Frontal cortex (tissue), 4 donors: ENCODE measurements around the gene RAB36. TPM values are rescaled to one million over a fixed set of nuclear protein-coding genes. Genes with fewer than 3 reads are reported as not detected.
A peak's percentile ranks its signal among the peaks of the same experiment; 100 is the strongest.

Experiments
- DNase-seq, 2 donors: peaks; one replicate each; pipeline ENCODE4 v3.0.0; 2012; ENCODE audit warnings: low spot score in 2 of 2
- FAIRE-seq: peaks from 2 replicates; lab custom pipeline; 2012; peaks lifted over from hg19 to GRCh38; lab: Jason Lieb, UNC
- total RNA-seq: library from RNA; depleted of rRNA; stranded (reverse); fragments of >200 nt; gene quantifications from one replicate; pipeline ENCODE4 v1.2.3, GENCODE V29; 2014
- donor health status: control.
- donor health status: control.
- donor health status: control.

Gene RAB36, protein sequence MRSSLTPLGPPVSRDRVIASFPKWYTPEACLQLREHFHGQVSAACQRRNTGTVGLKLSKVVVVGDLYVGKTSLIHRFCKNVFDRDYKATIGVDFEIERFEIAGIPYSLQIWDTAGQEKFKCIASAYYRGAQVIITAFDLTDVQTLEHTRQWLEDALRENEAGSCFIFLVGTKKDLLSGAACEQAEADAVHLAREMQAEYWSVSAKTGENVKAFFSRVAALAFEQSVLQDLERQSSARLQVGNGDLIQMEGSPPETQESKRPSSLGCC
- total RNA-seq, result 2.9 TPM

DNA sequence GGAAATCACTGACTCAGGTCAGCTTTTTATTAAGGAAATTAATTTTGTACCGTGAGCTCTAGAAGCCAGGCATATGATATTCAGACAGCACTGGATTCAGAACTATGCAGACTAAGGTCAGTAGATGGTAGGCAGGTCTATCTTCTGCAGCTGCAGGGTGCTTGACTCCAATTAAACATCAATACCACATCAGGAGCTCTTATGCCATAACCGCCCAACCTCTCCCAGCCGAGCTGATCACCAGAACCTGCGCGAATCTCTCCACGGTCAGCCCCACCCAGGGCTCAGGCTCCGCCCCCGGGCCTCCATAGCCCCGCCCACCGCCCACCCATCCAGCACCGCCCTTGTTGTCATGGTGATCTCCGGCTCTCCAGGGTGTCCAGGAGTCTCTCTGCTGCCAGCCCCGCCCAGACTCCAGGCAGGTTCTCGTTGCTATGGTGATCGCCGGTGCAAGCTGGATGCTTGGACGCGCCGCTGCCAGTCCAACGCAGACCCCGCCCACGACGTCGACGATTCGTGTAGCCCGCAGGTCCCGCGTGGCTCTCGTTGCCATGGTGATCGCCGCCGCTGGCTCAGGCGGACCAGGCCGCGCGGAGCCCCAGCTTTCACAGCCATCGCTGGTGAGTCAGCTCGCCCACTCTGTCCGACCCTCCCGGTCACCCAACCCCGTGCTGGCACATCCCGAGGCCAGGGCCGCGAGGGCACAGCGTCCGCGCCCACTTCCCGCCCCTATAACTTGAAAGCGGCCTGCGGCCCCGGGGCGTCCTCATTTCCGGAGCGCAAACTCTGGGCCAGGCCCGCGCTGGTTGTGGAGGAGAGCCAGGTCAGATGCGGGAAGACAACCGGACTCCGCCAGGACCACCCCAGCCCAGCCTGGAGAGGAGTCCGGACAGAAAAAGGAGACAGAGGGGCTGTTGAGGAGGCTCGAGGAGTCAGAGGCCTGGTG is at the start of gene RAB36:
Gene RAB36, plus strand, starts transcription at position 546 of the 946 bp plus-strand sequence. CDS start 1,140 bp downstream, outside the sequence.
- FAIRE-seq (no peak), DNase-seq (peak; percentile 82 to 95)

DNA sequence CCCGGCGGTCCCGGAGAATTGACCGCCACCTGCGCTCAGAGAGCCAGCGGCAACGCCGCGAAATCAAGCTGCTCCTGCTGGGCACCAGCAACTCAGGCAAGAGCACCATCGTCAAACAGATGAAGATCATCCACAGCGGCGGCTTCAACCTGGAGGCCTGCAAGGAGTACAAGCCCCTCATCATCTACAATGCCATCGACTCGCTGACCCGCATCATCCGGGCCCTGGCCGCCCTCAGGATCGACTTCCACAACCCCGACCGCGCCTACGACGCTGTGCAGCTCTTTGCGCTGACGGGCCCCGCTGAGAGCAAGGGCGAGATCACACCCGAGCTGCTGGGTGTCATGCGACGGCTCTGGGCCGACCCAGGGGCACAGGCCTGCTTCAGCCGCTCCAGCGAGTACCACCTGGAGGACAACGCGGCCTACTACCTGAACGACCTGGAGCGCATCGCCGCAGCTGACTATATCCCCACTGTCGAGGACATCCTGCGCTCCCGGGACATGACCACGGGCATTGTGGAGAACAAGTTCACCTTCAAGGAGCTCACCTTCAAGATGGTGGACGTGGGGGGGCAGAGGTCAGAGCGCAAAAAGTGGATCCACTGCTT is 49.4 kb upstream of the RAB36 start:
- no peak for FAIRE-seq
- DNase-seq, result no peak

DNA sequence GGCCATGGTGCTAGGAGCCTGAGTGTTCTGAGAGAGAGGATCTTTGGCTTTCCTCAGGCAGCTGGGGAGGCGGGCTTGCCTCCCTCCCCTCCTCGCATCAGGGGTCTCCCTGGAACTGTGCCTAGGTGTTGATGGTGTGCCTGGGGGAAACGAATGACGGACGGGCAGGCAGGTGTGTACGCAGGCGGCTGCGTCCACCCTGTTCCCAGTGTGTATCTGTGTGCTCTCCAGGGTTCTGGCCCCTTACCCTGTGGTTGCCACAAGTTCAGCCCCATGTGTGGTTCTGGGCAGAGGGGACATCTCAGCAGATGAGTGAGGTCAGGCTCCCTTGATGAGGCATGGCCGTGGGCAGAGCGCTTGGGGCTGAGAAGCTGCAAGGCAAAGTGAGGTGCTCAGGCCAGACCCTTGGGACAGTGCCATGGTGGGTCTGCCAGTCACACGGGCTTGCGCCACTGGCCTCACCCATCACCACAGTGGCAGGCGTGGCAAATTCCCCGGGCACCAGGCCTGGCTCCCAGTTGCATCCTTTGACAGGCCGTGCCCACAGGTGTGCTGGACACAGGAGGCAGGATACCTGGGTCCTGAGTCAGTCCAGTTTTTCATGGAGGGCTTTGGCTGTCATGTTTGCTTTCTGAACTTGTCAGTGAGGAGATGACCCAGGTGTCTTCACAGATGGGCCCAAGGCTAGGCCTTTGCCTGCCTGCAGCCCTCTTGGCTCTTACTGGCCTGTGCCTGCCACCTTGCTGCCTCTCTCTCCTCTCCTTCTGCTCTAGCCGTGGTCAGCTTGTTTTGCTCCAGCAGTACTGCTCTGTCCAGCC is 47.7 kb upstream of the RAB36 start:
- DNase-seq (no peak), FAIRE-seq (no peak)

DNA sequence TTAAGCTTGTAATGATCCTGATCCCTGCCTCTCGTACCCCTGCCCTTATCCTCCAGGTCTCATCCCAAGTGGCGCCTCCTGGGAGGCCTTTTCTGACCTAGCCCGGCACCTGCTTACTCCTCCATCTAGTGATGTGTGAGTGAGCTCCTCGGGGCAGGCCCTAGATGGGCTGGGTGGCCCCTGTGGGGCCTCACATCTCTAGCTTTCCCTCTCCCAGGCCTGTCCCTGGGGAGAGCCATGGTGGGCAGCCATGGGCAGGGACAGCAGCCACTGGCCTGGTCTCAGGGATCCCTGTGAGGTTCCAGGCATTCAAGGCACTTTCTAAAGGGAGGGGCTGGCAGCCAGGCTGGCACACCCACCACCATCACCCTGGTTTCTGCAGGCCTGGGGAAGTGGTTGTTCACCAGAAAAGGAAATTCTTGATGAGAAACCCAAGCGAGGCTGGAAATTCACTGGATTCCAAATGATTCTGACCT is 47.0 kb upstream of the RAB36 start:
- DNase-seq (no peak), FAIRE-seq (no peak)

DNA sequence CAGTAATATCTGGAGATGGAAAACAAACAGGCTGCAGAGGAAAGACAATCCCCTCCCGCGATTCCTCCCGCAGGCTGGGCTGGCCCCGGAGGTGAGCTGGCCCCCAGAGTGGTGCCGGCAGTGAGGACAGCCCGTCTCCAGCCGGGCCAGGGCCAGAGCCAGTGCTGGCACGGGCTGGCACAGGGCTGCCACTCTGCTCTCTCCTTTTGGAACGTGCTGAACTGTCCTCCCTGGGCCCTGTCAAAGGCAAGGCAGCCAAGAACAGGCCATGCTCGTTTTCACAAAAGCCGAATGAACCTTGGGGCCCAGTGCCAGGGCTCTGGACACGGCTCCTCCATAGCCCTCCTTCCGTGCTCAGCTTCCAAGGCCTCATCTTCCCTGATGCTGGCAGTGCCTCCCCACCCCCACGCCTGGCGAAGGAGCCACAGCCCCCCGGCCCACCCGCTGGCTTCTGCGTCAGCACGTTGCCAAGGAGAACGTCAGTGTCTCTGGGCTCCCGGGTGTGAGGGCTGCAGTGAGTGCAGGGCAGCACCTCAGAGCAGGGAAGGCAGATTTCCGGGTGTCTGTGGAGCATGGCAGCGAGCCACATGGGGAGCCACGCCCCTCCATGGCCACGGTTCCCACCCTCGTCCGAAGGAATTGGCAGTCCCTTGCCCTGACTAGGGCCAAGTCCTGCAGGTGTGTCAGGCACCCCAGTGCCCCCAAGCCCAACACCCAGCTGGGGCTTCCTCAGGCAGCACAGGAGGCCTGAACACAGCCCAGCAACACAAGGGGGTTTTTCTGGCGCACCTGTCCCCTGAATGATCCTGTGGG is 46.4 kb upstream of the RAB36 start:
- DNase-seq, result peak; percentile 46 to 53
- FAIRE-seq, result no peak

DNA sequence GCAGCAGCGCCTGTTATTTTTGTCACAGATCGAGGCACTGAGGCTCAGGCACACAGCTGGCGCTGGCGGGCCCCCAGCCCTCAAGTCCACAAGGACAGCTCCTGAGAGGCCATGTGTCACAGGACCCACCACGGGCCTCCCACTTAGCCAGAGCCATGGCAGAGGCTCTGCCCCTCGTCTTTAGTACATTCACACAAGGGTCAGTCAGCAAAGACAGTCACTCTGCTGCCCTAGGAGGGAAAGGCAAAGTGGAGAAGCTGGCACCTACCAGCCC is 45.8 kb upstream of the RAB36 start:
- FAIRE-seq (no peak), DNase-seq (no peak)

DNA sequence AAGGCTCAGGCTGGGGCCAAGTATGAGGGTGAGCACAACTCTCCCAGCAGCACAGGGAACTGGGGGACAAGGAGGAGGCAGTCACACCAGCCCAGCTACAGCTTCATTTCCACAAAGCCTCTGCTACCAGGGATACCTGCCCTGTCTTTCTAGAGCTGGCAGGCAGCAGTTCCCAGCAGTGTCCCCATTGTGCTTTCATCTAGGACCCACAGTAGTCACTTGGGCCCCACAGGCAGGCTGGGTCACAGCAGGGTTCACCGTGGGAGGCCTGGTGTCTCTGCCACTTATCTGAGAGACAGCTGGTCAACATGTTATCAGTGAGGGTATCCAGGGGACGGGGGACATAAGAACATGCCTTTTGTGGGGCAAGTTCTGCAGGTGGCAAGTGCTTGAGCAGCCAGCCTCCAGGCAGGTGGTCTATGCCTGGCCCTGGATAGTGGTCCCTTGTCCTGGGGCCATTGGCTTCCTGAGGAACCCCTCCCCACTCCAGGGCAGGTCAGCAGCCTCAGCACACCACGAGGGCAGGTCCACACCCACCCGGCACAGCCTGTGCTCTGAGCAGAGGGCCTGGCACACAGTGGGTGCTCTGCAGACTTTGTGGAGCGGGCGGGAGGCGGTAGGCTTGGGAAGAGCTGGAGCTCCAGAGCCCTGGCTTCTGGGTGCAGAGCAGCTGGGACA is 45.0 kb upstream of the RAB36 start:
- FAIRE-seq, result no peak
- DNase-seq, result no peak

DNA sequence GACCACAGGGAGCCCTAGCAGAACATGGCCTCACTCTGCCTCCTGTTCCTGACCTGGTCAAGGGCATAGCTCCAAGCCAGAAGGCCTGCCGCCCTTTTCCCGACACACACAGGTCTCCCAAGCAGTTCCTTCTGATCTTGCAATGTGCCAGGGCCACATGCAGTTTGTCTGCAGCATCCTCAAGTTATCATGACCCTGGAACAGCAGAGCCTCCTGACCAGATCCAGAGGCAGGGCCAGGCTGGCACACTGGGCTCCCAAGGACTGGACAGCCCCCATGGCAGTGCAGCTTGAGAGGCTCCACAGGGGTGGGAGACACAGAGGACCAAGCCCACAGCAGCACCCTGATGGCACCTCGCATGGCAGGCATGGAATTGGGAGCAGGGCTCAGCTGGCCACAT is 43.8 kb upstream of the RAB36 start:
- no peak for FAIRE-seq
- DNase-seq, result no peak

DNA sequence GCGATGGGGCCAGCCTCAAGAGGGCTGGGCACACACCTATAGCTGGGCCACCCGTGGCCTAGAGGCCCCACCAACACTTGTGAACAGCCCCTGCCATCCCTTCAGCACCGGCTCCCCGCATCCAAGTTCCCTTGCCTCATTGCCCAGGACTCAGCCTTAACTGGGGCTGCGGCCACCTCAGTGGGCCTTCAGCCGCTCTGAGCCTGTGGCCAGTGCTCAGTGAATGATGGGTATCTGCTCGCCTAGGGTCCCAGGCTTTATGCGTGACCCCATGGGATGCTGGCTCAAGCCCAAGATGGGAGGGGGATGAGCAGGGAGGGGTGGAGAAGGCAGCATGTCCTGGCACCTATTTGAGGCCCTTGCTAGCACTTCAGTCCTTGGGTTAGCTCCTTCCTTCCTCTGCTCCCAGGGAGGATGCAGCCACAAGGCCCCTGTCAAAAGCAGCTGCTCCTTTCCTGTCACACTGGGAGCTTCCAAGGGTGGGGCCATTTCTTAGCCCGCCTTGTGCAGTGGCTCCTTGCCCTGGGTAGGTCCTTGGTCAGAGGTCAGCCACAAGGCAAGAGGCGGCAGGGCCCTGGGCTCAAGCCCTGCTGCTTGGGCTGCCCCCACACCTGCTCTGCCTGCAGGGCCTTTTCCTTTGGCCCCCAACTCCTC is 43.1 kb upstream of the RAB36 start:
- no peak for FAIRE-seq
- DNase-seq, result no peak

DNA sequence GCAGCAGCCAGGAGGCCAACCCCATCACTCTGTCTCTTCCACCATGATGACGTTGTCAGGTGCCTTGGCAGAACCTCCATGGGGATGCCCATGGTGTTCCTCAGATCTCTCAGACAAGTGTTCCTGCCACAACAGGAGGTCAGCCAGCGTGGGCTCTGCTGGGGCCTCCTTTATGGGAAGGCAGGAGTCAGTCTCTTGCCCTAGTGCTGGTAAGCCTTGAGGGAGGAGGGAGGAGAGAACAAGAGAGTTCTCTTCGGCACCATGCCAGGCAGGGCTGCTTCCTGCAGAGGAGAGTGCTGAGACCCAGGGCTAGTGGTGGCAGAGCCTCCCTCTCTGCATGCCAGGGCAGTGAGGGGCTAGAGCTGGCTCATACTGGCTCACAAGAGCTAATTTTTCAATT is 42.5 kb upstream of the RAB36 start:
- DNase-seq (no peak), FAIRE-seq (no peak)

DNA sequence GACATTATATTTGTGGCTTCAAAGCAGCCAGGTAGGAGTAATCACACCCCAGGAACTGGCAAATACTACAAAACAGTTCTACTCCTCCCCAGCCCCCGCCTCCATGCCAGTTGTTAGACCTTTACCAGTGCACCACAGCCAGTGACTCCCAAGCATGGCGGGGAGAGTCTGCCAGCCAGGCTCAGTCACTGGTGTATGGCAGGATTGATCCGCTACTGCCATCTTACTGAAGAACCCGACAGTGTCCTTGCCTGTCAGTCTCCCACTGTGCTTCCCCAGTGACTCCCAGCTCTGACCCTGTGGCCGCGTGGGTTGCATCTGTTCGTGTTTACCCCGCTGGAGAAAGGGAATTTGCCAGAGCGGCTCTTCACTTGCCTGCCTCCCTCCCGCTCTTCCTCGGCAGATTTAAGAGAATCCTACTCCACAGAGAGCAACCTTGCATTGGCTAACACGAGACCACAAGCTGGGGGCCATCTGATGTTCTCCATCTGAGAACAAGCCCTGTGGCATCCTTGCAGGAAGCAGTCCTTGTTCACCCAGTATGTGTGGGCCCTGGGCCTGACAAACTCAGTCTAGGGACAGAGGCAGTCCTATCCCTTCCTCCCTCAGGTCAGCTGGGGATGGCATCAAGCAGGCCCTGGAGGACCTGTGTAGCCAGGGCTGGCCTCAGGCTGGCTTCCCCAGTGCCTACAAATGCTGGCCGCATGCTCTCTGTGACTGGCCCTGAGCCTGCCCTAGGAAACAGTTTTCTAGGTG is 41.9 kb upstream of the RAB36 start:
- DNase-seq, result no peak

DNA sequence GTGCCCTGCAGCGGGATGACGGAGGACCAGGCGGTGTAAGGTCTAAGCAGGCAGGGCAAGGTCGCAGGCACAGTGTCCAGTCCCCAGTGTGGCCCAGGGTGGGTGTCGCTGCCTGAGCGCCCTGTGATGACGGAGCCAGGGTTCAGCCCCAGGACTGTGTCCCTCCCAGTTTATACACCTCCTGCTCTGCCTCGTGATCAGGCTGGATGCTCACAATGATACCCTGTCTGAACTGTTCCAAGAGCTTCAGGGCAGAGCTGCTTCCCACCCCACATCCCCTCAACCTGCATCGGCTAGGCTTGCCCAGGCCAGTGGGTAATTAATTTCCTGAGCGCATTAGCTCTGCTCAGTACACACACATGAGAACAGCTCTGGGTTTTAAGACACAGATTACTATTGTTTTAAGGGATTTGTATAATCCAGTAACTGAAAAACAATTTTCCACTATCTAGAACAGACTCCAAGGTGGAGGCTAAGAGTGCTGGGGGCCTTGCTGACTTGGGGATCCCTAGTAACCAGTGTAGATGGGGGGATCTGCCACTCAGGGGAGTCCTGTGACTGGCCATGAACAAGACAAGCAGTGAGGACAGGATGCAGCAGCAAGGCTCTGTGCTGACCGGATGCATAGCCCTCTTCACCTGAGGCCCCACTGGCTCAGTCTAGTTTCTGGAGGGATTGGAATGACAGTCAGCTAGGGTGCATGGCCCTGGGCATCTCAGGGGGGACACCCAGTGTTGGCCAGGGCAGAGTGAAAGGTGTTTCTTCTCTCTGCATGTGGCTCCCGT is 40.9 kb upstream of the RAB36 start:
- FAIRE-seq, result no peak

More for the DNA sequence above, 41.9 kb upstream of the RAB36 start:
- no peak for FAIRE-seq

DNA sequence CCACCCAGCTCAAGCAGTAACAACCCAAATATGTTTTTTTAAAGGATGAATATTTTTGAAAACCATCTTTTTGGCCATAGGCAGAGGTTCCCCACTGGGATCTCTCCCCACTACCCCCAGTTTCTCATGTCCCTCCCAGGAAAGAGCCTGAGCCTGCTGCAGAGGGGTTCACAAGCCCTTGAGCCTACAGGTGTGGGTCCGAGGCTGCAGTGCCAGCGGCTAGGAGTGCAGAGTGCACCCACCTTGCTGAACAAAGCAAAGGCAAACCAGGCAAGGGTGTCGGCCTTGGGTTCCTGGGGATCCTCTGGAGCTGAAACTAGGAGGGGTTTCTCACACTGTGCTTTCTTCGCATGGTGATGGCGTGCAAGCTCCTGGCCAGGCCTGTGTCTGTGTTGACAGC is 40.0 kb upstream of the RAB36 start:
- FAIRE-seq (no peak), DNase-seq (no peak)

More for the DNA sequence above, 40.9 kb upstream of the RAB36 start:
- DNase-seq, result no peak

DNA sequence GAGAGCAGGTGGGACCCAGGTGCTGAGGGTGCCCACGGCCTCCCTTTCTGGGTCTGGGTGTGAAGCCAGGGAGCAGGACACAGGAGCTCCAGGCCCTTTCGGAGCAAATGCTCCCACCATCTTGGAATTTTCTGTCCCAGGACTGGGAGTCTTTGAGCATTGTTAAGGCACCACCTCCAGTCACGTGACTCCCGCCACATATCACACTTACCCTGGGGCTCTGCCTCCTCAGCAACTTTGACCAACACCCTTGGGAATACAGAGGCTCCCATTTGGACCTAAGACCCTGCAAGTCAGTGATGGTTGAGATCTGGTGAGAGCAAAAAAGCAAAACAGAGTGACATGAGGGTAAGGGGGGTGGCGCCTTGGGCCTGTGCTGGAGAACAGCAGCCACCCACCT is 39.4 kb upstream of the RAB36 start:
- DNase-seq (no peak), FAIRE-seq (no peak)

DNA sequence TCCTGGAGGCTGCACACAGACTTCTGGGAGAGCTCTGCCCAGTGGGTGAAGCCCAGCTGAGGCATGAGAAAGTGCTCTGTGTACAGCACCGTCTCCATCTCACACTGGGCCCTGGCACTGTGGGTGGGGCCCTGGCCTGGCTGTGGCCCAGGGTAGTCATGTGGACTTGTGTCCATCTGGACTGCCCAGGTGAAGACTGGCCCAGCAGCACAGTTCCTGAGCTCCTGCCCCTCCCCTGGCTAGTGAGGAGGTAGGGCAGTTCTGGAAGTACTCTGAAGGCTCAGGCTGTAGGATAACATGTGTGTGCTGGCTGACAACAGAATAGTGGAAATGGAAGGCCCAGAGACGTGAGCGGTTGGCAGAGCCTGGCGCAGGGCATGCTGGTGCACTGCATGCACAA is 38.9 kb upstream of the RAB36 start:
- no peak for DNase-seq

DNA sequence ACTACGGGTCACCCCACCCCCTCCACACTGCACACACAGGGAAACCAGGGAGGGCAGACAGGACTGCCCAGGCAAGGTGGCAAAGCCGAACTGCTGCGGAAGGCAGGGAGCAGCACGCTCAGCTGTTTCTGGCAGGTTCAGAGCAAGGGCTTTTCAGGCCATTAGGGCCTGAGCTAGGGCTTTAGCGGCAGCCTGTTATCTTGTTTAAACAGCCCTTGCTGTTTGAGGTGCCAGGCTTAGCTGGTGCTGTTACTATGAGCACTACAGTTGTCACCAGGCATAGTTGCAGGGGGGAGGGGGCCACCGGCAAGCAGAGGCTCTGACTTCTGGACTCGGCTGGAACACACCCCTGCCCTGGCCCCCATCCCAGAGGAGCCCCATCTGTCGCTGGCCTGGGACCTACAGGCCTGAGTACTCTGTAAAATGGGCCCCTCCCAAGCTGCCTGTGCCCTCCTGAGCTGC is 38.3 kb upstream of the RAB36 start:
- DNase-seq (no peak), FAIRE-seq (no peak)

More for the DNA sequence above, 38.9 kb upstream of the RAB36 start:
- FAIRE-seq, result no peak
